ENCODE measurements around the gene ZP2. TPM values are rescaled to one million over a fixed set of nuclear protein-coding genes. Genes with fewer than 3 reads are reported as not detected.
"Not testable (repeated sequence)": the region's sequence is repeated elsewhere in the genome, so short reads cannot be mapped to it uniquely, and the experiment has no call there.

ZP2 gene
- total RNA-seq, 1 experiment from 2014 or later, result not detected

DNA sequence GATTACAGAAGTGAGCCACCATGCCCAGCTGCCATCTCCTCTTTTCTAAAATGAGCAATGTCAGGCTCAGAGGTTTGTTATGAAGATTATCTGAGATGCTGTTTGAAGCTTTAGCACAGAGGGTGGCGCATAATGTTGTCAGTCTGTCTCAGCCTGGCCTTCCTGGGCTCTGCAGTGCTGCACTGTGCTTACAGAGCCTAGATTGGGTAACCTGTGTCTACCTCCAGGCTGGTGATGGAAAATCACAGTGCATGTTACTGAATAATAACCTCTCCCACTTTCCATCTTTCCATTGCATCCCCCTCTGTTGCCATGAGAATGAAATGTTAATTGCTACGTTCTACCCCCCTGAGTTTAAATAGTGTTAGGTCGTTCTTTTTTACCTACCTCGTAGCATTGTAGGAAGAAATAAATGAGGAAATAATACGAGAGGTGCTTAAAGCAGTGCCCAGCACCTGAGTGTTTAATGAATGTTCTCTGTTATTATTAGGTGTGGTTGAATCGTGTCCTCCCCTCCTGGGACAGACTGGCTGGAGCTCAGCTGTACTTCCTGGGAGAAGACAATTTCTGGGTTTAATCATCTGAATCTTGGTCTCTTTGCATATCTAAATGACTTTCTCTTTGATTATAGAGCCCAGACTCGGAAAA lies 46.7 kb downstream of the ZP2 start:
- no peak for DNase-seq
- Histone ChIP-seq H3K4me3 (no peak overlapping the region), H3K36me3 (peaks cover 16% of the 10 kb centered on the region), H3K27me3 (no peaks in the 10 kb centered on the region), H3K9me3 (no peaks in the 10 kb centered on the region)

DNA sequence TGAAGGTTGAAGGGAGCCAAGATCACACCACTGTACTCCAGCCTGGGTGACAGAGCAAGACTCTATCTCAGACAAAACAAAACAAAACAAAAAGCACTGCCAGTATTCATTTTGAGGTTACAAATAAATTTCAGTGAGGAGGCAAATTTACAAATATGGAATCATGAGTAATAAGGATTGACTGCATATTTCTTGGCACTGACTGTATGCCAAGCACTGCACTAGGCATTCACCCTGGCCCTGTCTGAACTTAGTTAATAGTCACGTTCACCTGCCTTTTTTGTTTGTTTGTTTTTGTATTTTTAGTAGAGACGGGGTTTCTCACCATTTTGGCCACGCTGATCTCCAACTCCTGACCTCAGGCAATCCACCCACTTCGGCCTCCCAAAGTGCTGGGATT lies 47.8 kb downstream of the ZP2 start:
- Histone ChIP-seq H3K9me3 (no peaks in the 10 kb centered on the region), H3K4me3 (no peak overlapping the region), H3K36me3 (peaks cover 16% of the 10 kb centered on the region), H3K27me3 (no peaks in the 10 kb centered on the region)
- DNase-seq, result peak; percentile 68

DNA sequence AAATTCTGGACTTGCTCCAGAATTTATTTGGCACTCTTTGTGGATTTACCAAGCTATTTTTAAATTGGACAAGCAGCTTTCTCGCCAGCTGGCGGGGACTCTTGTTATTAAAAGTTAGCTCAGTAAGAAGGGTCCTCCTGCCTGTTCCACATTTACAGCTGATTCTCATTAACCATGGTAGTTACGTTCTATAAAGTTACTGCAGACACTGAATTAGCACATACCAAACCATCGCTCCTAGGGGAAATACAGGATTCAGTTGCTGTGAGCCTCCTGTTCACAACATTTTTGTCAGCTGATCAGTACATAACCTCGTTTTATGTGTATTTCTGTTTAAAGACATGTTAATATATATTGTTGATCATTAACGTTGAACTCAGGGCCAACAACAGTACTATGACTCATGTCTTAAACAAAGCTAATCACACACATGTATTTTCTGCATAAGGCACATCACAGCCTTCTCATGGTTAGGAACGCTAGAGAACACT lies 48.7 kb downstream of the ZP2 start:
- Histone ChIP-seq H3K36me3 (peaks cover 16% of the 10 kb centered on the region), H3K4me3 (no peak overlapping the region), H3K27me3 (no peaks in the 10 kb centered on the region), H3K9me3 (no peaks in the 10 kb centered on the region)
- no peak for DNase-seq

DNA sequence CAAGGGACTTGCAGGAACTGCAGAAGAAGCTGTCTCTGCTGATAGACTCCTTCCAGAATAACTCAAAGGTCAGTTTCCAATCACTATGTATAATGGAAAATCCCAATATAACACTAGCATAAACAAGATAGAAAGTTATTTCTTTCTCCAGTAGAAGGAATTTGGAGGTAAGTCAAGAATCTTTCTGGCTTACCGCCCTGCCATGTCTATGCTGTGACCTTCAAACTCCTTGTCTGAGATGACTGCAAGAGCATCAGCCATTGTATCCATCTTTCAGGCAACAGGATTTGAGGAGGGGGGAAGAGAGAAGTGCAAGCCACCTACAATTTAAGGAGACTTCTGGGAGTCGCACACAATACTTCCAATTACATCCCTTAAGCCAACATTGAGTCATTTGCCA lies 50.2 kb downstream of the ZP2 start:
- Histone ChIP-seq H3K36me3 (peaks cover 16% of the 10 kb centered on the region), H3K9me3 (no peaks in the 10 kb centered on the region), H3K4me3 (no peak overlapping the region), H3K27me3 (no peaks in the 10 kb centered on the region)
- no peak for DNase-seq

DNA sequence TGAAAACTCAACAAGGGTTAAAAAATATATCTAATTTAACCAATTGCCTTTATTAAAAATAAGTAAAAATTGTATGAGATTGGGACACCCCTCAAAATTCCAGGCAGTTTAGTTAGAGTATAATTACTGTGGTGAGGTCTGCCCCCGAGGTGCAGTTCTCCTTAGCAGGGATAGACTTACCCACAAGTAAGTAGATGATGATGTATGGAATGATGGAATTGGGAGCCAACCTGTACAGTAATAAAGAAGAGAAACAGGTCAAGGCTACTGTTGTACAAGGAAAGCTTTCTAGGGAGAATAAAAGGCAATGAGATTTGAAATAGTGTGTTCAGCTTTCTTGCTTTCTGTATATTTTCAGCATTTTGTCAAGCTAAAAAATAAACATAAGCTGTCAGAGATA lies 51.1 kb downstream of the ZP2 start:
- Histone ChIP-seq H3K4me3 (no peak overlapping the region), H3K36me3 (peaks cover 15% of the 10 kb centered on the region), H3K9me3 (no peaks in the 10 kb centered on the region), H3K27me3 (no peaks in the 10 kb centered on the region)
- DNase-seq, result no peak

DNA sequence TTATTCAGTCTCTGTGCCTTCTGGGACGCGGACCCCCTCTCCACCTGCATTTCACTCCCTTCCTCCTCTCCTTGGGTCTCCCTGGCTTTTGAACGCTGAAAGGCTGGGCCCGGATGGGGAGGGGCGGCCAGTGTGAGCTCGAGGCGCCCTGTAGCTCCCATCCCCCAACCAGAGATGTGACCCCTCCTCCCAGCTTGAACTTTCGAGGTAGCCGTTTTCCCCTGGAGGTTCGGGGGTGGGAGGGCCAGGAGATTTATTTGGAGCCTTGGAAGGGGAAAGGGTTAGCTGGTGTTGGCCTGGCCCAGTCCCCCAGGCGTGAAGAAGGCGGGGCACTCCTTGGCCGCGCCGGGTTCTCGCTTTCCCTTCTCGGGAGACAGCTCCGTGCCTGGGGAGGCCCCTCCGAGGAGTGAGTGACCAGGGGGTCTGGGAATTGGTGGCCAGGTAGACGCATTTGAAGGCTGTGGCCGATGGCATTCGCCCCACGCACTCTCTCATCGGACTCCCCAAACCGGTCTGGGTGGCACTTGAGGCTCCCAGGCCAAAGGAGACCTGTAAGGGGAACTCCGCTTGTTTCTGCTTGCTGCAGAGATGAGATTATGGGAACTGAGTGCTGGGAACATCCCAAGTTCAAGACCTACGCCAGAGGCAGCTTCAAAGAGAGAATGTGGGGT lies 52.0 kb downstream of the ZP2 start:
- H3K36me3 ChIP-seq, result peaks cover 8% of the 10 kb centered on the region; the same call in 1 of the 2 replicates
- no peak for DNase-seq
- no peaks in the 10 kb centered on the region for H3K27me3 ChIP-seq
- peak overlapping the region; percentile 85 for H3K4me3 ChIP-seq
- H3K9me3 ChIP-seq, result no peaks in the 10 kb centered on the region

DNA sequence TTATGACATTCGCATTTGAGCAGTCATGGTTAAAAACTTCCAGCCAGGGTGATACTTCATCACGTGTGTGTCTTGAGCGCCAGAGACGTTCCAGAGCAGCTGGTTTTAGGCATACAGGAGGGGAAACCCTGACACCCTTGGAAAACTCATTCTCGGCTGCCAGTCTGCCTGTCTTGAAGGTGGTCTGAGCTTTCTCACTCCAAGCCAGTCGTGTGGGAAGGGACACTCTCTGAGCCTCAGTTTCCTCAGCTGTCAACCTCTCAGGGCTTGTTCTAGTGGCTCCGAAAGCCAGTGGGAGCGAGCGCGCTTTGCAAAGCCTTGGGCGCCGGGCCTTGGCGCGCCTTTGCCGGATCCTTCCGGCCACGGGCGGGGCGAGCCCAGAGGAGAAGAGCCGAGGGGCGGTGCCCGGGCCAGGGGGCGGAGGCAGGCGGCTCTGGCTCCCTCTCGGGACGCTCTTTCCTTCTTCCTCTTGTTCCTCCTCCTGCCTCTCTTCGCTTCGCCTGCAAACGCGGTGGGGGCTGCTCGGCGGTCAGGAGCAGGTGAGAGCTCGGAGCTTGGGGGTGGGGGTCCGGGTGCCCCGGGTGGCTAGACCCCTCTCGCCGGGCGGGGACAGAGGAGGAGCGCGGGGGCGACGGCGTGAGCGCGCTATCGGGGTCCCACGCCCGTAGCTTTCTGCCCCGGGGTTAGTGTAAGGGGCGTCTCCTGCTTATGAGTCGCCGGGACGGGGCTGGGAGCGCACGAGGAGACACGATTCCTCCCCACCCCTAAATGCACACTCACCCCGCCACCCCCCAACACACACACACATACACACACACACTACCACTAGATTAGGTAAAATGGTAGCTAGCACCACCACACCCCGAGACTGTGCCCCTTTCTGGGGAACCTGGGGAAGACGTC lies 52.9 kb downstream of the ZP2 start, which contains the start of gene LDAF1:
Gene LDAF1, plus strand, starts transcription at position 467 of the 903 bp plus-strand sequence. CDS start 2,509 bp downstream, outside the sequence.
- Histone ChIP-seq H3K4me3 (peak within 1 kb of the TSS; percentile 85), H3K27me3 (no peaks in the 10 kb centered on the region), H3K9me3 (no peaks in the 10 kb centered on the region), H3K36me3 (peaks cover 6% of the 10 kb centered on the region; the same call in 1 of the 2 replicates)
- DNase-seq, result peak; percentile 90

DNA sequence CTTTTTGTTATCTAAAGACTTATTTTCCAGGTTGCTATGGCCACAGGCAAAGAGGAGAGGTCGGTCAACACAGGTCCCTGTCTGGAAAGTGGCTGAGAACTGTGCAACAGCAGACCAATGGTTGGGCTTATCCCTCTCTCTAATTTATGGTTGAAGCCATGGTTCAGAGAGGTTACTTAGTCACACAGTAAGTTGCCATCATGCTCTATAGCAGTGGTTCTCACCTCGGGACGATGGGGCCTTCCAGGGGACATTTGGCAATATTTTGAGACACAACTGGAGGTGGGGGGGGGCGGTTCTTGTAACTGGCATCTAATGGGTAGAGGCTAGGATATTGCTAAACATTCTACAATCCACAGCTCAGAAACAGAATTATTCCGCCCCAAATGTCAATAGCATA lies 53.7 kb downstream of the ZP2 start:
- H3K27me3 ChIP-seq, result no peaks in the 10 kb centered on the region
- H3K36me3 ChIP-seq, result peaks cover 6% of the 10 kb centered on the region; the same call in 1 of the 2 replicates
- DNase-seq, result no peak
- no peaks in the 10 kb centered on the region; the same call in 1 of the 2 replicates for H3K9me3 ChIP-seq
- peak overlapping the region; percentile 85; the same call in 1 of the 2 replicates for H3K4me3 ChIP-seq

DNA sequence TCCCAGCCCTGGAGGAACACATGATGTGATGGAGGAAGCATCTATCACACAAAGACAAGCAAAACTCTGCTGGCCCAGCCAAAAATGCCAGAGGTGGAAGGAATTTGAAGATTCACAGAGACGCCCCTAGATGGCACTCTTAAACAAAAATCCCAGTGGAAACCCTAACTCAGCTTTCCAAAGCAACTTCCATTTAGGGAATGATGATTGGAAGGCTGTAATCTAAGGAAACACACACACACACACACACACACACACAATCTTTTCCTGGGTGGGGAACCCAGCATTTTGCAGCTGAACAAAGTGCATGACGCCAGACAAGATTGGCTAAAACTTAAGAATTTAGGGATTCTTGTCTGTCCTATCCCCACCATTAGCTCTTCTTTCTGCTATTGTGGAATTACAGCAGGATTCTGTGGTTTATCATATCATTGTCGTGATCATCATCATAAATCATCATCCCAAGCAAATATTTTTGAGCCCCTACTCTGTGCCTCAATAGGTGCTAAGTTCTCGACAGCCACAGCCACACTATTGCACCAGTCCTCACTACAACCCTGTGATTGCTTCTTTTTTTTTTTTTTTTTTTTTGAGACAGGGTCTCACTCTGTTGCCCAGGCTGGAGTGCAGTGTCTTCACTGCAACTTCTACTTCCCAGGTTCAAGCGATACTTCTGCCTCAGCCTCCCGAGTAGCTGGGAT lies 54.5 kb downstream of the ZP2 start:
- peak; percentile 26 for DNase-seq
- Histone ChIP-seq H3K36me3 (peaks cover 4% of the 10 kb centered on the region; the same call in 1 of the 2 replicates), H3K27me3 (no peaks in the 10 kb centered on the region), H3K4me3 (no peak overlapping the region), H3K9me3 (no peaks in the 10 kb centered on the region; the same call in 1 of the 2 replicates)

DNA sequence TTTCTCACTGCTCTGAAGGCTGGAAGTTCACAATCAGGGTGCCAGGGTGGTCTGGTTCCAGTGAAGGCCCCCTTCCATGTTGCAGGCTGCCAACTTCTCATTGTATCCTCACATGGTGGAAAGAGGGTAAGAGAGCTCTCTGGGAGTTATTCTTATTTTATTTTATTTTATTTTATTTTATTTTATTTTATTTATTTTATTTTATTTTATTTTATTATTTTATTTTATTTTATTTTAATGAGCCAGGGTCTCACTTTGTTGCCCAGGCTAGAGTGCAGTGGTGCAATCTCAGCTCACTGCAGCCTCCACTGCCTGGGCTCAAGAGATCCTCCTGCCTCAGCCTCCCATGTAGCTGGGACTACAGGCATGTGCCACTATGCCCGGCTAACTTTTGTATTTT lies 55.4 kb downstream of the ZP2 start:
- not testable (repeated sequence) for H3K4me3 ChIP-seq, DNase-seq, H3K27me3 ChIP-seq, H3K9me3 ChIP-seq, H3K36me3 ChIP-seq

DNA sequence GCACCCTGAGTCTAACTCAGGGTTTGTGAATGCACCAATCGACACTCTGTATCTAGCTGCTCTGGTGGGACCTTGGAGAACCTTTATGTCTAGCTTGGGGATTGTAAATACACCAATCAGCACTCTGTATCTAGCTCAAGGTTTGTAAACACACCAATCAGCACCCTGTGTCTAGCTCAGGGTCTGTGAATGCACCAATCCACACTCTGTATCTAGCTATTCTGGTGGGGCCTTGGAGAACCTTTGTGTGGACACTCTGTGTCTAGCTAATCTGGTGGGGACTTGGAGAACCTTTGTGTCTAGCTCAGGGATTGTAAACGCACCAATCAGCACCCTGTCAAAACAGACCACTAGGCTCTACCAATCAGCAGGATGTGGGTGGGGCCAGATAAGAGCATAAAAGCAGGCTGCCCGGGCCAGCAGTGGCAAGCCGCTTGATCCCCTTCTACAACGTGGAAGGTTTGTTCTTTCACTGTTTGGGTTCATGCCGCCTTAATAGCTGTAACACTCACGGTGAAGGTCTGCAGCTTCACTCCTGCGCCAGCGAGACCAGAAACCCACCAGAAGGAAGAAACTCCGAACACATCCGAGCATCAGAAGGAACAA lies 58.1 kb downstream of the ZP2 start:
- H3K4me3 ChIP-seq, DNase-seq, H3K9me3 ChIP-seq, H3K36me3 ChIP-seq: not testable (repeated sequence)
- peaks cover 15% of the 10 kb centered on the region for H3K27me3 ChIP-seq

DNA sequence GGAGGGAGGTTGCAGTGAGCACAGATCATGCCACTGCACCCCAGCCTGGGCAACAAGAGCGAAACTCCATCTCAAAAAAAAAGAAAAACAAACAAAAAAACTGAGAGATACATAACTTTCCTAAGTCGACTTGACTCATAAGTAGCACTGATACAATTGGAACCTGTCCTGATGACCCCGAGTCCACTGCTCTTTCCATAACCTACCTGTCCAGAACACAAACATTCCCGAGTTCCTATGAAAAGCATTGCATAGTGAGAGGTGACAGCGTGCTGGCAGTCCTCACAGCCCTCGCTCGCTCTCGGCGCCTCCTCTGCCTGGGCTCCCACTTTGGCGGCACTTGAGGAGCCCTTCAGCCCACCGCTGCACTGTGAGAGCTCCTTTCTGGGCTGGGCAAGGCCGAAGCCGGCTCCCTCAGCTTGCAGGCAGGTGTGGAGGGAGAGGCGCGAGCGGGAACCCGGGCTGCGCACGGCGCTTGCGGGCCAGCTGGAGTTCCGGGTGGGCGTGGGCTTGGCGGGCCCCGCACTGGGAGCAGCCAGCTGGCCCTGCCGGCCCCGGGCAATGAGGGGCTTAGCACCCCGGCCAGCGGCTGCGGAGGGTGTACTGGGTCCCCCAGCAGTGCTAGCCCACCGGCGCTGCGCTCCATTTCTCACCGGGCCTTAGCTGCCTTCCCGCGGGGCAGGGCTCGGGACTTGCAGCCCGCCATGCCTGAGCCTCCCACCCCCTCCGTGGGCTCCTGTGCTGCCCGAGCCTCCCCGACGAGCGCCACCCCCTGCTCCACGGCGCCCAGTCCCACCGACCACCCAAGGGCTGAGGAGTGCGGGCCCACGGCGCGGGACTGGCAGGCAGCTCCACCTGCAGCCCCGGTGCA lies 59.0 kb downstream of the ZP2 start:
- not testable (repeated sequence) for H3K4me3 ChIP-seq, H3K36me3 ChIP-seq, H3K9me3 ChIP-seq, DNase-seq
- peaks cover 21% of the 10 kb centered on the region for H3K27me3 ChIP-seq

DNA sequence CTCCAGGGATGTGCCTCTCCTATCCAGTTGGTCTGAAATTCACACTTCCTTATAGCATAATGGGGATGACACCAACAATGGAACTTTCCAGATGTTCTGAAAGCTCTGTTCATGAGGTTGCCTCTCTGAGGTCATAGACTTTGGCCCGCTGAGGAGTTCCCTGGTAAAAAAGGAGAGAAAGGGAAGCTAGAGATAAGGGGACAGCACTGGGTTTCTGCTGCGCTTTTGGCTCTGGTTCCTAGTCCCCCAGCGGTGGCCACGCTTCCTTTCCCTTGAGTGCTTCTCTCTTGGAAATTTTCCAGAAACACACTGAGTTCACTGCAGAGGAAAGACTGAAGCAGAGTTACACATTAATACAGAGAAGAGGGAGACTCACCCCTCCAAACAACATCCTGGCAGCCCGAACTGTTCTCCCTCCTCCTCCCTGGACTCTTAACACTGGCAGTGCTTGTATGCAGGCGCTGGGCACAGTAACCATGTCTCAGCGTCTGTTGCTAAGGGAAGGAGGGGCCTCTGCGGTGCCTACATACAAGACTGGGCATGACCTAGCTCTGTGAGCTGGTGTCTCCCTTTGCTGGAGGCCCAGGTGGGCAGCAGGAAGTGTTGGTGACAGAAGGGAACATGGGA lies 60.9 kb downstream of the ZP2 start, which contains the start of gene DNAH3:
Gene DNAH3, minus strand, starts transcription at position 472 of the 627 bp plus-strand sequence. CDS start 527 bp downstream, outside the sequence.
- Histone ChIP-seq H3K9me3 (no peaks in the 10 kb centered on the region; the same call in 1 of the 2 replicates), H3K4me3 (no peak within 1 kb of the TSS), H3K36me3 (no peaks in the 10 kb centered on the region), H3K27me3 (peaks cover 22% of the 10 kb centered on the region)
- DNase-seq, result peak; percentile 36

Data from MG63 (cell line).